DLD1 (cell line): ENCODE measurements around the gene SLC45A1.
"Not testable (repeated sequence)": the region's sequence is repeated elsewhere in the genome, so short reads cannot be mapped to it uniquely, and the experiment has no call there.

Experiments used
- in situ Hi-C: cut with HindIII; loops from 2 replicates; pipeline ENCODE4 v1.10.0; 2017; ENCODE audit warnings: low sequenced_read_pairs

Gene SLC45A1

DNA sequence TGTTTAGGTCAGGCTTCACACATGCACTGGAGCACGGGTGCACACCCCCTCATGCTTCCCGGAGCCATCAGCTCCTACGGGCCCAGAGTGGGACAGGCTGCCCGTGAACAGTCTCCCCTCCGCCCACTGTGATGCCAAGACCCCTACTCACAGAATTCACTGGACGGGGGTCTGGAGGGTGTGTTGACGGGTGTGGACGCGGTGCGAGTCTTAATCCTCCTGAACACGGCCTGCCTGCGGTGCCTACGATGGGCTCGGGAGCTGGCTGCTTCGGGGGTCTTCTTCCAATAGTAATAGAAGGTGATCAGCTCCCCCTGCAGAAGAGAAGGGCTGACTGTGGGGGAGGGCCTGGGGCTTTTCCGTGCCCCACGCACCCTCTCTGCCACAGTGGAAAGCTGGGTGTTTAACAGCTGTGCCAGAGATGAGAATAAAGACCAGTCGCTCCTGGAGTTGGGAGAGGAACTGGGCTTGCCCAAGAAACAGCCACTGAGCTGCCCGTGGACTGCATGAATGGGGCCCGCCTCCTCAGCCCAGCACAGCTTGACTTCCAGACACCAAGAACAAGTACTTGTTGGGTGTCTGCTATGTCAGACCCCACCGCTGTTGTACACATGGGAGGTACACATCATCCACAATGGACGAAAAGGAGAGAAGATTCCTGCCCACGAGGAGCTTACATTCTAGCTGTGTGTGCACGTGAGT lies 47.9 kb downstream of the SLC45A1 start:
- in situ Hi-C loops: no loop called here

DNA sequence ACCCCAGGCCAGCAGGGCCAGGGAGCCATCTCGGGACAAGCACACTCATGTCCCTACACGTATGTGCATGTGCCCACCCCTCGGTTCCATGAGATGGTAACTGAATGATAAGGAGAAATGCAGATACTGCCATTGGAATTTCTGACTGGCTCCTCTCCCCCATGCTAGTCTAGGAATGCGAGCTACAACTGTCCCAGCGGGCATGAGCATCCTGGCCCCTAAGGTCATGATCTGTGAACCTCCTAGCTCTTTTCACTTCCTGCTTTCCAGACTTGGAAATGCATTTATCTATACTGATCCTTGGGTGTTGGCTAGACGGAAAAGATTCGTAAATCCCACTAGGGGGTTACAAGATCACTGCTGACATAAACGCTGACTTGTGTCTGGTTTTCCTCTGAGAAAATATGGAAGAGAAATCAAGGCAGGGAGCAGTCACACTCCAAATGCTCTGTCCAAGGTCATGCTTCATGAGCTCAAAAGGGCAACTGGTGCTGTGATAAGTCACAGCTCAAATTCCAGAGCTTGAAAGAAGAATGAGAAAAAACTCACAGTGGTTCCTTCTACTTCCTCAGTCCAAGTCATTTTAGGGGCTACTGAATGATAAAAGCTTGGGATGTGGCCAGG lies 49.8 kb downstream of the SLC45A1 start:
- in situ Hi-C loops: no loop called here

DNA sequence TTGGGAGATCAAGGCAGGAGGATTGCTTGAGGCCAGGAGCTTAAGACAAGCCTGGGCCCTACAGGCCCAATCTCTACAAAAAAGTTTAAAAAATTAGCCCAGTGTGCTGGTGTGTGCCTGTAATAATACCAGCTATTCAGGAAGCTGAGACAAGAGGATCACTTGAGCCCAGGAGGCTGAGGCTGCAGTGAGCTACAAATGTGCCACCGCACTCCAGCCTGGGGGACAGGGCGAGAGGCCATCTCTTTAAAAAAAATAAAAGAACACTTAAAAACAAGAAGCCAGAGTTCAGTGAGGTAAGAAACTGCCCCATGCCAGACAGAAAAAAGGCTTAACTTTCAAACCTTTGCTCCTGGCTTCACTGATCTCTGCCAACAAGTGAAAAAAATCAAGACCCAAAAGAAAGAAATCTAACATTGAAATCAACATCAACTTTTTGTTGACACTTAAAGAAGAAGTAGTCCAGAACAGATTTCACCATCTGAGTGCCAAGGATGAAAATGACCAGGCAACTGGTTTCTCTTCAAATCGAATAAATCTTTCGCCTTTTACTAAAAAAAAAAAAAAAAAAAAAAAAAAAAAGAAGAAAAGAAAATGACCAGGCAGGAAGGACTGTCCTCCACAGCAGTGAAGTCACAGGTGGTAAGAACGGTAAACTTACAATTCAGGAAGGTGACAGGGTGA lies 51.2 kb downstream of the SLC45A1 start:
- in situ Hi-C loops: no loop called here

DNA sequence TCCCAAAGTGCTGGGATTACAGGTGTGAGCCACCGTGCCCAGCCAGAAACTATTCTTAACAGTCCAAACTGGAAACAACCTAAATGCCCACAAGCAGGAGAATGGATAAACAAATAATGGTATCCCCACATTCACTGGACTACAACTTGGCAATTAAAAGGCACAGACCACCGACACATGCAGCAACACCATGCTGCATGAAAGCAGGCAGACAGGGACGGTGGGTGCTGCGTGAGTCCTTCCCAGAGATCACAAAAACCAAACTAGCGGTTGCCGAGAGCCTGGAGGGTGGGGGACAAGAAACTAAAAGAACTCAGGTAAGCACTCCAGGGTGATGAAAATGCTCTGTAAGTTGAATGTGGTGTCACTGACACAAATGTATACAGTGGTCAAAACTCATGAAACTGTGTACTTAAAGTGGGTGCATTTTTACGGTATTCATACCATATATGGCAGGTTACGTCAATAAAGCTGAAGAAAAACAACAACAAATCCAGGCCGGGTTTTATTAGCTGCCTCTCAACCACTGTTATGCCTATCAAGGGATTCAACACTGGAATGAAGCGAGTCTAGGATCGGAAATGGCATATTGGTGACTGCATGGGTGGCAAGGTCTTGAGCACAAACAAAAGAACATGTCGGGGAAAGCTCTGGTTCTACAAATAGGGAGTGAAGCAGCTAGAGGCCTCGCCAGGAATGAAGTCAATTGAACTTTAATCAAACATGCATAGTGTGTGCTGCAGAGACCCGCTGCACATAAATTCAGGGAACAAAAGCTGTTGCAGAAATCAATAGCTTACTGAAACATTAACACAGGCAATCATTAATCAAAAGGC lies 52.4 kb downstream of the SLC45A1 start:
- in situ Hi-C loops: no loop called here

DNA sequence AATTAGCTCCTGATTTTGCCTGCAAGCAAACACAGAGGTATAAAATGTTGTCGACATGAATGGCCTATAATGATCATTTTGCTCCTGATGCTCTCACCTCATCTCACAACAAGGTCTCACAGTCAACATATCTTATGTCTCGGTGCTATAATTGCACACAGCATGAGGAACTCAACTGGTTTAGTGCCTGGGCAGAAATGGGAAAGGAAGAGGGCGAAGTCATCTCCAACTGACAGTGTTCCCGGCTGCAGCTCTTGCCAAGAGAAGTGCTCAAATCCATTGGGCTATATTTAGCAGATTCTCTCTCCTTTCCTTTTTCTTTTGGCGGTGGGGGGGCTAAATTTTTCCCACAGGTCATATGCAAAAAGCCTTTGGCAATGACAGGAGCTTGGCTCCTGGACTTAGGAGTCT lies 53.0 kb downstream of the SLC45A1 start:
- in situ Hi-C loops: no loop called here

DNA sequence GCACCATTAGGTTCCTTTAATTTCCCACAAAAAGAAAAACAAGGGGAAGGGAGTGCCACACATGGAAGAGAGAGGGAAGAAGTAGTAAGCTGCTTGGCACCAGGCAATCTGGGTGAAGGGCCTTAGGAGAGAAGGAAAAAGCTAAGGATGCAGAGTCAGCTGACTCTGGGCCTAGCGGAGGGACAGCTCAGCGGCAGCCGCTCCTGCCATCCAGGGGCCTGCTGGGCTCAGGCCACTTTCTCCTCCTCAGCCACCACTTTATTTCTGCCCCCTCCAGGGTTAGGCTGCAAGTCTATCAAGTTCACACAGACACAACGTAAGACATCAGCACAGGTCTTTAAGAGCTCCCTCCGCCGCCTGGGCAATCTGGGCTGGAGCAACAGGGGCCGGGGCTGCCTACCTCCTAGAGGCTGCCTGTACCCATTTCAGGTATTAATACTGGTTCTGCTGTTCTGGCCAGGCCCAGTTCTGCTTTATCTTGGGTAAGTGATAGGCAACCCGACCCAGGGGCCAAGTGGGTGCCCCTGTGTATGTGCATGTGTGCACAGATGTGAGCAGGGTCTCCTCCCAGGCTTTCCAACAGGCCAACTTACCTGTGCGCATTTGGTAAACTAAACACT lies 53.6 kb downstream of the SLC45A1 start:
- in situ Hi-C loops: no loop called here

DNA sequence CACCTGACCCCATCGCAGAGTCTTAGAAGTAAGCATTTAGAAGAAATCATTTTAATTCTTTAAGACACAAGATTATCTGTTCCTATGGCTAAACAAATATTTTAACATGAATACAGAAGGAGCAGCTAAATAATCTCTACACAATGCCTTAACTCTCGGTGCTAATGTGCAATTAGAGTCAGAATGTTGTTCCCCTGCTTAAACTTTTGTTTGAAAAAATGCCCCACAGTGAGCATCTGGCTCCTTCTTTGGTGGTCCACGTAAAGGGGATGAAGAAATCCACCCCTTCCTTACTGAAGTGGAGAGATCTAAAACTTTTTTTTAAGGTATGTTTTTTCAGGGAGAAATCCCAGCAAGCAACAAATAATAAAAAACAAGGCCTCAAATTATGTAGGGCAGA lies 55.2 kb downstream of the SLC45A1 start:
- in situ Hi-C loops: no loop called here

DNA sequence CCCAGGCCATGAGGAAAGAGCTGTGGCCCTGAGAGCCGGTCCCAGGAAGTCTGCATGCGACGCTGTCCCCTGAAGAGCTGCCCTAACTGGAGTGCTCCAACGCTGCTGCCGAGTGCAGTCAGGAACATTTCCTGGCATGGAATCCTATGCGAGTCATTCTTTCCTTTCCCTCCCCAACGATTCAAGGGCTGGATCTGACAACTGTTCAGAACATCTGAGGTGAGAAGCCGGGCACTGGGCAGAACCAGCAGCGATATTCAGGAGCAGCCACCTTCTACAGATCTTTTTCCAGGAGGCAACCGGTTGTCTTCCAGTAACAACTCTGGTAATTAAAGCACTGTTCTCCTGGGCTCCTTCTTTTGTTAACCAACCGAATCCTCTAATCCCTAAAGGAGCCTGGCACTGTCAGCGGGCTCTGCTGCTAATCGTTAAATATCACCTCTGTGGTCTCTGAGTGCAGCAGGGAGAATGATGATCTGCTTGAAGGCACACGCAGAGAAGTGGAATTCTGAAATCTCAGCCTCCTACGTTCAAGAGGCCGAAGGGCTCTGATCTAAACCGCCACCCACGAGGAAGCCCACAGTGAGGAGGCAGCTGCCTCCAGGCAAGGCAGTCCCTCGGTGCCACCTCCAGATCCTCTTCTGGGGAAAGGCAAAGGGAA lies 55.8 kb downstream of the SLC45A1 start:
- in situ Hi-C loops: no loop called here

DNA sequence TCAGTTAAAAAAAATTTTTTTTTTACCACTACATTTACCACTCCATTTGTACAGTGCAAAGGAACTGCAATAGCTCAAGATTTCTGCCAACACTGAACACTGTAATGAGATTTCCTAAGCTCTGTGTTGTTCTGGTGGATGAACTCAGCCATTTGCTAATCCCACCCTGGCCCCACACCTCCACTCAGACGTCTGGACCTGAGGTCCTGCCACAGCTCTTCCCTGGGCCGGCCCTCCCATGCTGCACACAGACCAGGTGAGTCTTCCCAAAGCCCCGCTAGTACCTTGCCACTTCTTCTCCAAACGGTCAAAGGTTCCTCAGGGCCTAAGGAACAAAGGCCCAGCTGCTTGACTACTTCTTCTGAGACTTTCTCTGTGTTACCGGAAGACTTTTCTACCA lies 56.4 kb downstream of the SLC45A1 start:
- in situ Hi-C loops: no loop called here

DNA sequence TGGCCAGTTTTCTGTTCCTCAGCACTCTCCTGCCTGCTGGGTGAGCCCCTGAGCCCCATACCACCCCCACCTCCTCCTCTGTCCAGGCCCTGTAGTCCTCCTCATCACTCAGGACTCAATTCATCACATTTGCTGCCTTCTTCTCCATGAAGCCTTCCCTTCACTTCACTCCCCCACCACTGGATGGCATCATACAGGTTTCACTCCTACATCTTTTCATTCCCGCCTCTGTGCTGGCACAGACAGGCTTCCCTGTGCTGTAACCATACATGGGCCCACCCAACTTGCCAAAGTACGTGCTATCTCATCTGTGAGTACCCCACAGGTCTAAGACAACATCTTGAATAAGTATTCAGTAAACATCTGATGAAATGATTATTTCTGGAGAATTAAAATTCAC lies 56.9 kb downstream of the SLC45A1 start:
- in situ Hi-C loops: no loop called here

DNA sequence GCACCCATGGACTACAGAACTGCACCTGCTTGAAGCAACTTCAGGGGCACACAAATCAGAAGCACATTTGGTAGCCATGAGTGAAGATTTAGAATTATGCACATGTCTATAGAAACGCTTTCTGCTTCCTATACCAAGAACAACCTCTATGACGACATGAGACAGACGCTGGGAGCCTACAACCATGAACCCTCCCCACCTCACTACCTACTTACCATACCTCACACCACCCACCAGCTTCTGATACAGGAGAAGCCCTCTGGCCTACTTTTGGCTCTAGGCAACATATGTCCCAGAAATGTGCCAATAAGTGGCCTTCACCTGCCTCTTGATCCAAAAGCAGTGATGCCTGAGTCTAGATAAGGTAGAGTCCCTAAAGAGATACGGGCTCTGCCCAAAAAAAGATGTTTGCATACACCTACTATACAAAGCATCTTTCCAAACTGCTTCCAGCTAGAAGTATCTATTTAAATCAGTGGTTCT lies 58.5 kb downstream of the SLC45A1 start:
- in situ Hi-C loops: no loop called here

DNA sequence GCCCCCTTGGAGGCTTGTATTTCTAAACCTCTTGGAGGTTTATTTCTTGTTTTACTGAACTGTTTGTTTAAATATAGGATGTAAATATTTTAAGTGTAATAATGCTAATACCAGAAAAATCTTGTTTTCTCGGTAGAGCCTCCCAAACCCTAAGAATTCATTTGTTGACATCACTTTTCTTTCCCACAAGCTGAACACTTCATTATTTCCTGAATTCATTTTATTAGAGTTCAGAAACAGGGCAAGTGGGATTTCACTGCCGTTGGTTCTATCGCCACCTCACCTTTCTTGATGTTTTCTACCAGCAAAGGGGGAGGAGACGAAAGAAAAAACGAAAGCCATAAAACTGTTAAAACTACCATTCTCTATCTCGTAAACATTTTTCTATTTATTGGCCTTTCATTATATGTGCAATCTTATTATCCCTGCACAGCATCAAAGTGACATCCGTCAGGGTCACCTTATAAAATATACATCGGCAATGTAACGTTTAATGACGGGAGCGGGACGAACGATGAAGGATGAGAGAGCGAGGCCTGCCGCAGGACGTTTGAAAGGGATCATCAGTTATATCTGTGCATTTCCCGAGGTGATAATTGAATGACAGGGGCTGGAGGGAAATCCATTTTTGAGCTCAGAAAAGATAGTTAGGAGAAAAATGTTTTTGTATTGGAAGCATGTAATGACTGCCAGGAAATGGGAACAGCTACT lies 59.5 kb downstream of the SLC45A1 start:
- in situ Hi-C loops: no loop called here

DNA sequence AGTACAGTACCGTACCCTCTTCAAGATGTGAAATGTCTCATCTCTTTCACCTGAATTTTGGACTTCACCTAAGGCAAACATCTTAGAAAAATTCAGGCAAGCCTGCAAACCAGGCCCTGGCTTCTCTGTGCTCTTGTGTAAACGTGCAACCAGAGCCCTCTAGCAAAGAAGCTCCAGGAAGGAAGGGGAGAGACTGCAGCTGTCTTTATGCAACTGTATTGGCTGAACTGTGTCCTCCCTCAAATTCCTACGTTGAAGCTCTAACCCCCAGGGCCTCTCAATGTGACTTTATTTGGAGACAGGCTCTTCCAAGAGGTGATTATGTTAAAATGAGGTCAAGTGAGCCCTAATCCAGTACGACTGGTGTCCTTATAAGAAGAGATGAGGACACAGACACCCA lies 60.3 kb downstream of the SLC45A1 start:
- in situ Hi-C loops: no loop called here

DNA sequence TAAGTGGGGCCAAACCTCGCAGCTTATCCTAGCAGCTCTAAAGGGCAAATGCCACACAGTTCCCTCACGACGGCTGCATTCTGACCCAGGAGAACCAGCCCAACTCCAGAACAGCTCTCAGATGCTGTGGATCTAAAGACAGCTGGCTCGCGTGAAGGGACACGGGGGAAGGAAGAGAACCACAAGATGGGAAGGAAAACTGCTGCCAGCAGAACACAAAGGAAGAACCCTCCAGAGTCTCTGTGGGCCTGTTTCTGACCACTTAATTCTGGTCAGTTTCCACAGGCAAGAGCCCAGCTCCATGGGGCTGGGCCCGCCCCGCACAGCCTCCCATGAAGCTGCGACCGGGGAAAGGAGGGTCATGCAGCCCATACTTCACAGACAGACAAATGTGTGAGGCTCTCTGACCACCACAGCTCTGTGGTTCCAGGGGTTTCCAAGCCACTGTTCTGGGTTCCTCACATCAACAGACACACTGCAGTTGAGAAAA lies 61.1 kb downstream of the SLC45A1 start:
- in situ Hi-C loops: no loop called here

DNA sequence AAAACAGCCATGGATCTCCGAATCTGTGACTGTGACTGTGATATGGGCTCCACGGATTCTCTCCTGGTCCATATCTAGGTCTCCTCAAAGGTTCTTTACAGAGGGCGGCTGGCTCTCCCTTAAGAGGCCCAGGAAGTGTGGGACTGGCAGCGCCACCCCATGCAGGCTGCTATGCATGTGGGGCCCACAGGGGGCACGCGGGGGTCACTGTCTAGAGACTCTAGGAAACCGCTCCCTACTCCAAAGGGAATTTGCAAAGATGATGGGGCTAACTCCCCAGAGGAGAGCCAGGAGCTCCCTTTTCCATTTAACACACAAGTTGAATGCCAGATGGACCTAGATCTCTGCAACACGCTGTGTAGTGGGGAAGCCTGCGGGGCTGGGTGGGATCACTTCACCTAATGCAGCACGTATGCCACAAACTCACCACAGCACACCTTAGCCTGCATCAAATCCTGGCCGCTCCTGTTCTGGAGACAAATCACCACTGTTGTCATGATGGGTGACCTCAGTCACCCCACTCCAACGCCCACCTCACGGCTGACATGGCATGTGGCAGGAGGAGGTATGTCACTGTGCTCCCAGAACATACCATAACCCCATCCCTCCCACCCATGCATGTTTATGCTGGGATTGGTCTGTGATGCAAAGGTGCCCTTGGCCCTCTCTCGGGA lies 61.7 kb downstream of the SLC45A1 start:
- in situ Hi-C loops: no loop called here

DNA sequence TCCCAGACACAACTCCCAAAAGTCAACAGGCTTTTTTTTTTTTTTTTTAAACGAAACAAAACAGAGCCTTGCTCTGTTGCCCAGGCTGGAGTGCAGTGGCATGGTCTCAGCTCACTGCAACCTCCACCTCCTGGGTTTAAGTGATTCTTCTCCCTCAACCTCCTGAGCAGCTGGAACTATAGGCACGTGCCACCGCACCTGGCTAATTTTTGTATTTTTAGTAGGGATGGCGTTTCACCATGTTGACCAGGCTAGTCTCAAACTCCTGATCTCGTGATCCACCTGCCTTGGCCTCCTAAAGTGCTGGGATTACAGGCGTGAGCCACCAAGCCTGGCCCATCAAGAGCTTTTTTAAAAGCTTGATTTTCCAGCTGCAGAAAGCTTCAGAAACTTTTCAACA lies 62.4 kb downstream of the SLC45A1 start:
- in situ Hi-C loops: not testable (repeated sequence)

DNA sequence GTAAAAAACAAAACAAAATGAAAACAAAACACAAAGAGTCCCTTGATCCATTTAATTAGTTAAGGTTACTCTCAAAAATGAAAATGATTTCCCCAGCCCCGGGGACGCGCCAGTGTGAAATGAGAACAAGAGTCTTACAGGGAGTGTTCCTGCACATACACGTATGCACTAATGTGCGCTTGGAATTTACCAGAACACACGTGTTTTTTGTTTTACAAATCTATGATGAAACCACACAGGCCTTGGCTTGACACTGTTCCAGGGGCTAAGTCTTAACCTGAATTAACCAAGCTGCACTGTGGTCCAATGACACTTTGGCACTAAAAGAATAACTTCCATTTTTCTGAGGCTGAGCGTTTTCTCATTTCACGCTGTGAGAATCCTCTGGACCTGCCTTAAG lies 63.7 kb downstream of the SLC45A1 start:
- in situ Hi-C loops: no loop called here

DNA sequence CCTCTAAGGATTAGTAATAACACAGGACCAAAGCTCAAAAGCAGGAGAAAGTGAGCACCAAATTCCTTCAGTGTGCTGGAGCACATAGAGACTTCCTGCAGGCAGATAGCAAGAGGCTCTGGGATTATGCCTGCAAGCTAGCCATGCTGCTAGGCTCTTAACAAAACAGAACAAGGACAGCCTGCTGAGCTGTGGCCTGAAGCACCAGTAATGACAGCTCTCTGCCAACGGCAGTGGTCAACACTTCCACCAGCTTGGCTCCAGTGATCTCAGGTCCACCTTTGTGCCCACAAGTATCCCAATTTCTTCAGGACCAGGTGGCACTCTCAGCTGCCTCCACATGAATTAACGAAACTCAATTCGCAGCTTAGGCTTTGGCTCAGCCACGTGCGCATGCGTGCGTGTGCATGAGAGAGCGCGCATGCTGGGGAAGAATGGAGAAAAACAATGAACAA lies 64.2 kb downstream of the SLC45A1 start:
- in situ Hi-C loops: no loop called here
